Glutamatergic neuron (in vitro differentiated cells): ENCODE results near the gene ZSCAN5A. TPM values are rescaled to one million over a fixed set of nuclear protein-coding genes. Genes with fewer than 3 reads are reported as not detected.

ENCODE experiments used
- DNase-seq: peaks from one replicate; pipeline ENCODE4 v3.0.0; 2022
- H3K27ac Mint-ChIP-seq: one replicate; pipeline ENCODE4 v1.8.0; 2020; ENCODE audit warnings: mild to moderate bottlenecking, mixed read lengths, inconsistent platforms; ENCODE audit not compliant: unreplicated experiment
- H3K27me3 Mint-ChIP-seq: one replicate; pipeline ENCODE4 v1.8.0; 2020; ENCODE audit warnings: mild to moderate bottlenecking, moderate library complexity, mixed read lengths, inconsistent platforms; ENCODE audit not compliant: unreplicated experiment
- H3K36me3 Mint-ChIP-seq: one replicate; pipeline ENCODE4 v1.8.0; 2020; ENCODE audit warnings: mild to moderate bottlenecking, mixed read lengths, inconsistent platforms; ENCODE audit not compliant: unreplicated experiment
- H3K4me1 Mint-ChIP-seq: one replicate; pipeline ENCODE4 v1.8.0; 2020; ENCODE audit warnings: mild to moderate bottlenecking, low read depth, mixed read lengths, inconsistent platforms; ENCODE audit not compliant: unreplicated experiment
- H3K4me3 Mint-ChIP-seq: one replicate; pipeline ENCODE4 v1.8.0; 2020; ENCODE audit warnings: mild to moderate bottlenecking, mixed read lengths, inconsistent platforms; ENCODE audit not compliant: unreplicated experiment
- H3K9me3 Mint-ChIP-seq: one replicate; pipeline ENCODE4 v1.8.0; 2020; ENCODE audit warnings: mild to moderate bottlenecking, moderate library complexity, mixed read lengths, inconsistent platforms; ENCODE audit not compliant: unreplicated experiment
- CTCF ChIP-seq: fragments of 200-600 bp; sonication (generic); IDR thresholded peaks from one replicate; pipeline ENCODE4 v1.5.0; 2021; ENCODE audit not compliant: partially characterized antibody, unreplicated experiment
- total RNA-seq: library from RNA; stranded (reverse); fragmentation: NEBNext Ultra II Directional; extraction: Animal tissue kit (Norgen Biotek cat#: 25700); gene quantifications from one replicate; pipeline ENCODE4 v1.2.1, GENCODE V29; 2021; ENCODE audit not compliant: unreplicated experiment

ZSCAN5A gene
- total RNA-seq, 1 donor from 2014 or later: 13.1 TPM

- peaks cover 3% of the 10 kb centered on the region for H3K36me3 Mint-ChIP-seq
- H3K4me1 Mint-ChIP-seq: peaks cover 17% of the 10 kb centered on the region
- no peak for TF ChIP-seq CTCF
- H3K27ac Mint-ChIP-seq: peak overlapping the region; percentile 99
- peak overlapping the region; percentile 97 for H3K4me3 Mint-ChIP-seq
- H3K9me3 Mint-ChIP-seq: peaks cover 7% of the 10 kb centered on the region
- peaks cover 8% of the 10 kb centered on the region for H3K27me3 Mint-ChIP-seq
- DNase-seq: no peak
Measured at GRCh38 chr19:56314018-56314380, 640 bp downstream of the ZSCAN5A start.

DNA sequence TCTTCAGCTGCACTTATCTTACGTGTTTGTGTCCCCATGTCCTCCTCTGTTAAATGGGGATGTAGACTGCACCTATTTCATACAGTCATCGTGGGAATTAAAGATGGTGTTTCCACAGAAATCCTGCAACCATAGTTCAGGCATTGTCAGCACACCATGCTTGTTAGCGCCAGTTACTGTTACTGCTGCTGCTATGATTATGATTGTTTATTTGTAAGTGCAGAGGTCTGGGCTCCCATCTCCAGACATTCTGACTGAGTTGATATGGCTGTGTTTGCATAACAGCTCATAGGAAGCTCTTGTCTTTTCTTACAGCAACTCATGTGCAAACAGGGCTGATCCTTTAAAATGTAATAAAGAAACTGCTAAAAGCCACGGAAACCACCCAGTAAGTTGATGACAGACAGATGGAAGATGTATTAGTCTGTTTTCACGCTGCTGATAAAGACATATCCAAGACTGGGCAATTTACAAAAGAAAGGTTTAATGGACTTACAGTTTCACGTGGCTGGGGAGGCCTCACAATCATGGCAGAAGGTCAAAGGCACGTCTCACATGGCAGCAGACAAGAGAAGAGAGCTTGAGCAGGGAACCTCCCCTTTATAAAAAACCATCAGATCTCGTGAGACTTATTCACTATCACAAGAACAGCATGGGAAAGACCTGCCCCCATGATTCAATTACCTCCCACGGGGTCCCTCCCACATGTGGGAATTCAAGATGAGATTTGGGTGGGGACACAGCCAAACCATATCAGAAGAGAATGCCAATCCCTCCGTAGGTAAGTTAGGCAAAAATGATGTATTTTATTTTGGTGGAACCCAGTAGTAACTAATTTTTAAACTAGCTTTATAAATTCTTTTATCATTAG lies 1.6 kb downstream of the ZSCAN5A start:
- peaks cover 19% of the 10 kb centered on the region for H3K4me1 Mint-ChIP-seq
- DNase-seq: no peak
- peak overlapping the region; percentile 97 for H3K4me3 Mint-ChIP-seq
- peaks cover 6% of the 10 kb centered on the region for H3K36me3 Mint-ChIP-seq
- no peak for TF ChIP-seq CTCF
- H3K27me3 Mint-ChIP-seq: peaks cover 8% of the 10 kb centered on the region
- H3K27ac Mint-ChIP-seq: peak overlapping the region; percentile 99
- H3K9me3 Mint-ChIP-seq: peaks cover 8% of the 10 kb centered on the region

GRCh38 chr19:56312342-56312741 lies 2.3 kb downstream of the ZSCAN5A start:
- peak overlapping the region; percentile 53 for H3K4me3 Mint-ChIP-seq
- H3K27me3 Mint-ChIP-seq: peaks cover 5% of the 10 kb centered on the region
- H3K36me3 Mint-ChIP-seq: peaks cover 6% of the 10 kb centered on the region
- H3K4me1 Mint-ChIP-seq: peaks cover 19% of the 10 kb centered on the region
- peaks cover 8% of the 10 kb centered on the region for H3K9me3 Mint-ChIP-seq
- H3K27ac Mint-ChIP-seq: no peak overlapping the region
- no peak for DNase-seq
- no peak for TF ChIP-seq CTCF

DNA sequence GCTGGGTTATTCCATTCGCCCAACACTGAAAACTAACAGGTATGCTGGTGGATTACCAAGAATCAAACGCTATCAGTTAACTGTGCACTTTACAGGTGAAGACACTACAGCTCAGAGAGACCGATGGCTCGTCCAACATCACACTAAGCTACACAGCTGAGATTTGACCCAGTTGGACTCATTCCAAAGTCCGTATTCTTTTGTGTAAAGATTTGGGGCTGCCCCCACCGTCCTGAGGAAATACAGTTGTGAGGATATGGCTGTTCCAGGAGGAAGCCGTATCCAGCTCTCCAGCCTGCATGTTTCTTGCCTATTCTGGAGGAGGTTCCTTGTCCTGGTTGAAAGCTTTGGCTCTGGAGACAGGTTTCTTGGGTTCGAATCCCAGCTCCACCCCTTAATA lies 4.2 kb downstream of the ZSCAN5A start:
- TF ChIP-seq CTCF: no peak
- Mint-ChIP-seq H3K27me3 (peaks cover 4% of the 10 kb centered on the region), H3K27ac (no peak overlapping the region), H3K4me1 (peaks cover 19% of the 10 kb centered on the region), H3K9me3 (peaks cover 18% of the 10 kb centered on the region), H3K36me3 (peaks cover 8% of the 10 kb centered on the region), H3K4me3 (no peak overlapping the region)
- no peak for DNase-seq

DNA sequence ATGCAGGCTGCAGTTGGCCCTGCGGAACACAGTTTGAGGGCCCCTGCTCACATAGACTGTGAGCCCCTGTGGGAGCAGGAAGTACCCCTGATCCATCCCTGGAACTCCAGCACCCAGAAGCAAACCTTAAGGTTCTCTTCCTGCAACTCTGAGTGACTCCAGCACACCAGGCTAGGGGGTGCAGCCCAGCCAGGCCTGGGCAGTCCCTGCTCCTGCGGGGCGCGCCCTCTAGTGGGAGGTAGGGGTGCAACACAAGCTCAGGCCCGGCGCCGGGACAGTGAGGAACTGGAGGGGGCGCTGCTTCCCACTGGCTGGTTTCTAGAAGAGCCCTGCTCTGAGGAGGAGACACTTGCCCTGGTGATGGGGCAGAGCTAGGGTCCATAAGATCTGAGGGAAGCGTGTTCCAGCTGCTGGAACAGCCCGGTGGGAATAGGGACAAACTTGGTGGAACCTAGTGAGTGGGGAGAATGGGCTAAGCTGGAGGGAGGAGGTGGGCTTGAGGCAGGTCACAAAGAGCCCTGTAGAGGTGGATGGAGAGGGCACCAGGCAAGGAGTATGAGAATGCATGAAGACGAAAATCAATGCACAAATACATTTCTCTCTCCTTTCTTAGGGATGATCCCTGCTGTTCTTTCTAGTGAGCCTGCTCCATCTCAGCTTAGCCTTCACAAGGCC lies 5.0 kb downstream of the ZSCAN5A start:
- Mint-ChIP-seq H3K4me1 (peaks cover 21% of the 10 kb centered on the region), H3K36me3 (peaks cover 14% of the 10 kb centered on the region), H3K27ac (no peak overlapping the region), H3K9me3 (peaks cover 20% of the 10 kb centered on the region), H3K27me3 (peaks cover 4% of the 10 kb centered on the region), H3K4me3 (no peak overlapping the region)
- peak; percentile 73 for DNase-seq
- TF ChIP-seq CTCF: peak; percentile 76
